ENCODE data around the gene SLC5A10.
"Not testable (repeated sequence)": the region's sequence is repeated elsewhere in the genome, so short reads cannot be mapped to it uniquely, and the experiment has no call there.

DNA sequence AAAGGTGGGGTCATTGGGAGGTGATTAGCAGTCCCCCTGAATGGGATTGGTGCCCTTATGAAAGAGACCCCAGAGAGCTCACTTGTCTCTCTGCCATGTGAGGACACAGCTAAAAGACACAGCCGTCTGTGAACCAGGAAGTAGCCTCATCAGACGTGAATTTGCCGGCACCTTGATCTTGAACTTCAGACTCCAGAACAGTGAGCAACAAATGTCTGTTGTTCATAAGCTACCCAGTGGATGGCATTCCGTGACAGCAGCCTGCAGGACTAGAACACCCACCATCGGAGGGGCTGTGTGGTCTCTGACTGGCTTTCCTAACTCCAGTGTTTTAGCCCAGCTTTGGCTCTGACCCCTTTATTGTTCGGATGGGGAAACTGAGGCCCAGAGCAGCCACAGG, 85.6 kb downstream of the SLC5A10 start:
- TF ChIP-seq, protein P1, sequence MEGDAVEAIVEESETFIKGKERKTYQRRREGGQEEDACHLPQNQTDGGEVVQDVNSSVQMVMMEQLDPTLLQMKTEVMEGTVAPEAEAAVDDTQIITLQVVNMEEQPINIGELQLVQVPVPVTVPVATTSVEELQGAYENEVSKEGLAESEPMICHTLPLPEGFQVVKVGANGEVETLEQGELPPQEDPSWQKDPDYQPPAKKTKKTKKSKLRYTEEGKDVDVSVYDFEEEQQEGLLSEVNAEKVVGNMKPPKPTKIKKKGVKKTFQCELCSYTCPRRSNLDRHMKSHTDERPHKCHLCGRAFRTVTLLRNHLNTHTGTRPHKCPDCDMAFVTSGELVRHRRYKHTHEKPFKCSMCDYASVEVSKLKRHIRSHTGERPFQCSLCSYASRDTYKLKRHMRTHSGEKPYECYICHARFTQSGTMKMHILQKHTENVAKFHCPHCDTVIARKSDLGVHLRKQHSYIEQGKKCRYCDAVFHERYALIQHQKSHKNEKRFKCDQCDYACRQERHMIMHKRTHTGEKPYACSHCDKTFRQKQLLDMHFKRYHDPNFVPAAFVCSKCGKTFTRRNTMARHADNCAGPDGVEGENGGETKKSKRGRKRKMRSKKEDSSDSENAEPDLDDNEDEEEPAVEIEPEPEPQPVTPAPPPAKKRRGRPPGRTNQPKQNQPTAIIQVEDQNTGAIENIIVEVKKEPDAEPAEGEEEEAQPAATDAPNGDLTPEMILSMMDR (conservative IDR thresholded peaks at IDR 0.05; ENCODE audit: low read depth, low read length) = not testable (repeated sequence)
- not testable (repeated sequence) for TF ChIP-seq EZH2 (IDR thresholded peaks at IDR 0.05; ENCODE audit: borderline replicate concordance, low read depth, low read length, poor library complexity, severe bottlenecking)

Data from A673 (cell line).